GM12801 (cell line): ENCODE measurements around the gene CEACAM21.

Experiments used
- TF ChIP-seq, protein P1 (sequence below): IDR thresholded peaks from one replicate; pipeline ENCODE4 v1.5.1; 2011; ENCODE audit warnings: control low read depth; ENCODE audit not compliant: insufficient read length; ENCODE audit errors: extremely low read depth

CEACAM21 gene

DNA sequence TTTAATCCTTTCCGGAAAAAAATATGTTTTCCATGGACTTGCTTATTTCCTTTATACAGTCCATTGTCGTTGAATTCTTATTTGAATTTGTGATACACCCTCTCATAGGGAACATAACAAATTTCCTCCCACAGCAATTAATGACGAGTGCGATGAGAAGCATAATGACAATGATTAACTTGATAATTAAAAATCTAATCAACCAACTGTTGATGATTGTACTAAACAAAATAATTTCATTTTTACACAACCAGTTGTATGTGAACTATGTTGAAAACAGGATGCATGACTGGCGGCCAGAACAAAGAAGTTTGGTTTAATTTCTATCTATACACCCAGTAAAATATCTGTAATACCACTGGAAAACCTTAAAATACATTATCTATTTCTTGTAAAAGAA is 26.1 kb upstream of the CEACAM21 start:
- TF ChIP-seq, protein P1, sequence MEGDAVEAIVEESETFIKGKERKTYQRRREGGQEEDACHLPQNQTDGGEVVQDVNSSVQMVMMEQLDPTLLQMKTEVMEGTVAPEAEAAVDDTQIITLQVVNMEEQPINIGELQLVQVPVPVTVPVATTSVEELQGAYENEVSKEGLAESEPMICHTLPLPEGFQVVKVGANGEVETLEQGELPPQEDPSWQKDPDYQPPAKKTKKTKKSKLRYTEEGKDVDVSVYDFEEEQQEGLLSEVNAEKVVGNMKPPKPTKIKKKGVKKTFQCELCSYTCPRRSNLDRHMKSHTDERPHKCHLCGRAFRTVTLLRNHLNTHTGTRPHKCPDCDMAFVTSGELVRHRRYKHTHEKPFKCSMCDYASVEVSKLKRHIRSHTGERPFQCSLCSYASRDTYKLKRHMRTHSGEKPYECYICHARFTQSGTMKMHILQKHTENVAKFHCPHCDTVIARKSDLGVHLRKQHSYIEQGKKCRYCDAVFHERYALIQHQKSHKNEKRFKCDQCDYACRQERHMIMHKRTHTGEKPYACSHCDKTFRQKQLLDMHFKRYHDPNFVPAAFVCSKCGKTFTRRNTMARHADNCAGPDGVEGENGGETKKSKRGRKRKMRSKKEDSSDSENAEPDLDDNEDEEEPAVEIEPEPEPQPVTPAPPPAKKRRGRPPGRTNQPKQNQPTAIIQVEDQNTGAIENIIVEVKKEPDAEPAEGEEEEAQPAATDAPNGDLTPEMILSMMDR: no peak

DNA sequence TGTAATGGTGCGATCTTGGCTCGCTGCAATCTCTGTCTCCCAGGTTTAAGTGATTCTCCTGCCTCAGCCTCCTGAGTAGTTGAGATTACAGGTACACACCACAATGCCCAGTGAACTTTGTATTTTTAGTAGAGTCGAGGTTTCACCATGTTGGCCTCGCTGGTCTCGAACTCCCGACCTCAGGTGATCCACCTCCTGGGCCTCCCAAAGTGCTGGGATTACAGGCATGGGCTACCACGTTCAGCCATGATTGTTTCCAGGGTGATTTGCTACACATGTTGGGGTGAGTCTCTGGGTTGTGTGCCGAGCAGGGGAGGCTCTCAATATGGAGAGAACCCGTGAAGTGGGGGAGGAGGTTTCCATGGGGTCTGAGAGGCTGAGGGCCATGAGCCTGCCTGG is 24.8 kb upstream of the CEACAM21 start:
- TF ChIP-seq, protein P1: no peak

DNA sequence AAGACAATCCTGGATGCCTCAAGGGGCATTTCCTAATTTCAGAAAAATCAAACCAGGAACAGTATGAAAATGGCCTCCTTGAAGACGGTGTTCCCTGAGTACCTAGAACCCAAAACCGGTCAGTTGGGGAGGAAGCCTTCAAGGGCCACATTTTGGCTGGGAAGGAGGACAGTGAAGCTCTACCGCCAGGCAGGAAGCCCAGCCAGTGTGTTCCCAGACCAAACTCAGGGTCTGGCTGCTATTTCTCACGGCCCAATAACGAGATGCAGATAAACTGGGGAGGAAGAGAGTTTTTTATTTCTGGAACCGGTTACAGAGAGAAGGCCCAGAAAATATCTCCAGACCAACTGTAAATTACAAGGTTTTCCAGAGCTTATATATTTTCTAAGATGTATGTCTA is 24.3 kb upstream of the CEACAM21 start:
- TF ChIP-seq, protein P1: no peak

DNA sequence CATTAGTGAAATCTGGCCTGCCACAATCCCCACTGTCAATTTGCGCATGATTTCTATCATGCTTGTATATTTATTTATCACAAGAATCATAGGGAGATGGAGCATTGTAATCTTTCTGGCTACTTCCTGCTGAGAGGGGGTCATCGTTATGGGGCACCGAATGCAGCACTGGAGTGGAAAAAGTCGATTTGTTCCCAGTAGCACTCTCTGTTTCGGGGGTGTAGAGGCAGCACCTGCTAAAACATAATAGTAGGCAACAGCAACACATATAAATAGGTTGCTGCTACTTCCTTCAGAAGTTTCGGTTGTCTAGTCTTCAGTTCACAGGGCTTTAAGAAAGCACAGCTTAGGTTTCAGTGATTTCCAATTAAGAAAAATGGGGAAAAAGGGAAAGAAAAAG is 23.4 kb upstream of the CEACAM21 start:
- TF ChIP-seq, protein P1: no peak

DNA sequence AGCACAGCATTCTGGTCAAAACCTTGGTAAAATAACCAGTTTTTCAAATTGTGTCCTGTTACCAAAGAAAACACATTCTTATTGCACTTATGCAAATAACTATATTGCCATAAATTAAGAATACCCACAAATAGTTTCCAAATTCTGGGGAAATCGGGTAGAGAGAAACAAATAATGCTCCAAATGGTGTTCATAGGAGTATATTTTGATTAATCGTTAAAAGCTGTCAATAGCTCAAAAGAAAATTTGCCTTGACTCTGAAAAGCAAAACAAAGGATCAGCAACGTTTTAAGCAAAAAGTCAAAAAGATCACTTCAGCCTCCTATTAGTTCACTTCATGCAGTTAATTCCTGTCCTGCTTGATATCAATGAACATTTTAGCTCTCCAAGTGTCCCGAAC is 22.2 kb upstream of the CEACAM21 start:
- TF ChIP-seq, protein P1: no peak

DNA sequence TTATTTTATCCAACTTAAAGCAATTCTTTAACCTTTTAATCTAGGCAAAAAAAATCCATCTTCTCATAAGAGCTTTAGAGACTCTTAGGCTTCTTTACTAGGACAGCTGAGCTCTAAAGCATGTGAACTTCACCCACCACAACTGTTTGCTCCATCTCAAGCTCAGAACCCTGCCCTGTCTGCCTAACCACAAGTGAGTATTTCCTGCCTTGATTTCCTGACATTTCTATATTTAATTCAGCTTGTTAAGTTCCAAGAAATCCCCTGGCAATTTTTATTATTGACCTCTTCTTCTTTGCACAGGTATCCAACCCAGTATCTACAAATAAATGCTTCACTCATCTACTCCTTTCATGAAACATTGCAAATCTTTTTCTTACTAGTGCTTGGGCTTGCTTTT is 21.1 kb upstream of the CEACAM21 start:
- TF ChIP-seq, protein P1: no peak

DNA sequence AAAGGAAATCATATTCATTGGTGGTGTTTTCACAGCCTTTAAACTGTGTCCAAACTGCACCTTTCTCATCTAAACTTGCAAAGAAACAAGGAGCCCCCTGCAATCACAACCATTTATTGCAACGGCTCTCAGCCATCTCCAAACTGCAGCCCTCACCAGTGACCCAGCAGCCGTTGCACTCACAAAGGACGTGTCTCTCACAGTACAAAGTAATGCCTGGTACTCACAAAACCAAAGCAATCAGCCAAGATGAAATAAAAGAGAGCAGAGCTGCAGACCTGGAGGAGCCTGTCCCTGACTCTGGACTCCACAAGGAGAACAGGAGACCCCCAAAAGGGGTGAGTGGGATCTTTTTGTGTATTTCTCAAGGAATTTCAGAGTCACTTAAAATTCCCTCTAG is 20.2 kb upstream of the CEACAM21 start:
- TF ChIP-seq, protein P1: no peak
